HepG2 (cell line): ENCODE data around the gene SCART1. TPM values are rescaled to one million over a fixed set of nuclear protein-coding genes. Genes with fewer than 3 reads are reported as not detected.

Experiments used
- ATAC-seq: fragments of 200-7000 bp; cut with Tn5 transposase; 3 replicates; pipeline ENCODE4 v1.9.1; 2020; ENCODE audit warnings: mild to moderate bottlenecking, moderate library complexity
- BruUV-seq: library from RNA; stranded (reverse); fragments of 400-500 nt; replicated peaks from 2 replicates; lab custom pipeline; 2021; lab: Mats Ljungman, UMichigan
- CTCF ChIA-PET: fragments of 300-600 bp; formaldehyde crosslinking; extraction: SDS; loops from one replicate; lab custom pipeline; 2021; ENCODE audit warnings: low total read pairs, inconsistent platforms, low intra/inter-chr PET ratio; lab: Yijun Ruan, JAX
- POLR2A ChIA-PET: fragments of 350-600 bp; sonication (Branson Sonifier 250); formaldehyde crosslinking; loops from one replicate; lab custom pipeline; 2020; ENCODE audit warnings: antibody characterized with exemption, inconsistent platforms; lab: Yijun Ruan, JAX
- DNase-seq: peaks from one replicate; pipeline ENCODE4 v3.0.0-alpha.2; 2015; ENCODE audit warnings: low spot score
- FAIRE-seq: peaks from 3 replicates; lab custom pipeline; 2011; peaks lifted over from hg19 to GRCh38; lab: Jason Lieb, UNC
- H2AFZ ChIP-seq: one replicate; pipeline ENCODE4 v1.6.1; 2011; ENCODE audit warnings: low read length, inconsistent platforms
- H3K27ac ChIP-seq: fragments of 300-600 bp; 3 replicates; pipeline ENCODE4 v1.8.0; 2011; ENCODE audit warnings: mixed run types, mild to moderate bottlenecking, mixed read lengths, low read length, inconsistent platforms; ENCODE audit not compliant: insufficient read depth; ENCODE audit errors: extremely low read length
- H3K27me3 ChIP-seq, 2 experiments: fragments of 200-600 bp in 1 of 2; 2 replicates in 1 of 2; 3 replicates in 1 of 2; pipeline versions ENCODE4 v1.6.0 to v1.8.0; 2011; ENCODE audit warnings: low read length in 2 of 2, mild to moderate bottlenecking in 2 of 2, moderate library complexity in 2 of 2, inconsistent platforms in 1 of 2; ENCODE audit not compliant: insufficient read depth in 2 of 2, control insufficient read depth in 1 of 2
- H3K36me3 ChIP-seq, 2 experiments: fragments of 200-600 bp in 1 of 2; replicated peaks in 1 of 2; 2 replicates in 1 of 2; 3 replicates in 1 of 2; pipeline versions ENCODE4 v1.5.1 to v1.8.0; 2011; ENCODE audit warnings: low read length in 2 of 2, inconsistent platforms in 1 of 2; ENCODE audit not compliant: insufficient read depth in 2 of 2, control insufficient read depth in 1 of 2
- H3K4me1 ChIP-seq: 2 replicates; pipeline ENCODE4 v1.5.1; 2012; ENCODE audit warnings: low read length, inconsistent platforms; ENCODE audit not compliant: insufficient read depth
- H3K4me2 ChIP-seq: 2 replicates; pipeline ENCODE4 v1.6.0; 2011; ENCODE audit warnings: low read depth, low read length, inconsistent platforms
- H3K4me3 ChIP-seq, 3 experiments: fragments of 200-600 bp in 1 of 3; sonication (generic), shearing (Covaris generic) in 1 of 3; replicated peaks in 1 of 3; 2 replicates each; pipeline ENCODE4 v1.5.1; 2011 to 2016; ENCODE audit warnings: low read length in 3 of 3, inconsistent platforms in 2 of 3, low read depth in 2 of 3, mild to moderate bottlenecking in 2 of 3, control low read depth in 1 of 3, mixed read lengths in 1 of 3; ENCODE audit not compliant: insufficient read depth in 1 of 3
- H3K79me2 ChIP-seq: one replicate; pipeline ENCODE4 v1.6.1; 2011; ENCODE audit warnings: low read length, inconsistent platforms; ENCODE audit not compliant: insufficient read depth
- H3K9ac ChIP-seq: 2 replicates; pipeline ENCODE4 v1.6.0; 2011; ENCODE audit warnings: mild to moderate bottlenecking, low read depth, low read length, inconsistent platforms; ENCODE audit not compliant: insufficient read depth
- H3K9me3 ChIP-seq: 2 replicates; pipeline ENCODE4 v1.5.1; 2012; ENCODE audit warnings: mild to moderate bottlenecking, low read length
- H4K20me1 ChIP-seq: 2 replicates; pipeline ENCODE4 v1.6.0; 2011; ENCODE audit warnings: inconsistent platforms, mild to moderate bottlenecking, low read length, moderate library complexity; ENCODE audit not compliant: insufficient read depth
- NCOA2 ChIP-seq: sonication (generic); formaldehyde crosslinking; IDR thresholded peaks from 2 replicates; pipeline ENCODE4 v1.8.0; 2022; ENCODE audit warnings: inconsistent platforms
- PHF8 ChIP-seq: sonication (generic); formaldehyde crosslinking; IDR thresholded peaks from 2 replicates; pipeline ENCODE4 v1.5.0; 2020; ENCODE audit warnings: missing genetic modification reagents
- ZFAT ChIP-seq: sonication (generic); formaldehyde crosslinking; conservative IDR thresholded peaks from 2 replicates; pipeline ENCODE4 v1.8.1; 2023; ENCODE audit warnings: missing genetic modification reagents, inconsistent platforms
- ZNF468 ChIP-seq: sonication (generic); formaldehyde crosslinking; IDR thresholded peaks from 2 replicates; pipeline ENCODE4 v1.8.0; 2022; ENCODE audit warnings: mild to moderate bottlenecking, moderate library complexity, missing genetic modification reagents
- WGBS: methylation state at CpG from one replicate; pipeline ENCODE4 v1.1.6; 2017; ENCODE audit warnings: low lambda C conversion rate; 5-methylcytosine and 5-hydroxymethylcytosine counted together
- in situ Hi-C: cut with HindIII; loops from 2 replicates; pipeline ENCODE4 v1.10.0; 2017; ENCODE audit warnings: low pct_unique_long_range_greater_than_20kb; ENCODE audit not compliant: extremely low pct_ligation_motif_present
- intact Hi-C: fragments of 100-400 bp; cut with micrococcal nuclease; formaldehyde crosslinking; loops from one replicate; pipeline ENCODE4 v1.10.0; 2022; ENCODE audit not compliant: unreplicated experiment
- polyA plus RNA-seq, 8 experiments: library from polyadenylated mRNA; depleted of rRNA in 3 of 8; stranded (reverse) in 7 of 8; unstranded in 1 of 8; fragments of >200 nt; fragmentation: Illumina TruSeq in 4 of 8; extraction: Trizol in 4 of 8; gene quantifications; 2 replicates each; pipeline versions ENCODE4 v1.2.1 to v1.2.3, GENCODE V29; 2011 to 2016; ENCODE audit warnings: low read depth in 4 of 8, missing spikeins in 1 of 8, mixed read lengths in 1 of 8; ENCODE audit not compliant: insufficient read depth in 1 of 8
- total RNA-seq, 5 experiments: library from RNA; depleted of rRNA; stranded (reverse); fragments of >200 nt; fragmentation: Illumina TruSeq; extraction: Trizol; gene quantifications; 2 replicates each; pipeline ENCODE4 v1.2.3, GENCODE V29; 2016; ENCODE audit warnings: low read depth in 1 of 5
- TF ChIP-seq, protein P1 (sequence below): sonication (generic); formaldehyde crosslinking; IDR thresholded peaks from 2 replicates; pipeline ENCODE4 v1.5.0; 2020; ENCODE audit warnings: mild to moderate bottlenecking, missing genetic modification reagents
- TF ChIP-seq, protein P2 (sequence below): IDR thresholded peaks from 2 replicates; pipeline ENCODE4 v1.6.1; 2016; ENCODE audit warnings: low read depth, control low read depth
- TF ChIP-seq, protein P3 (sequence below): sonication (generic); formaldehyde crosslinking; IDR thresholded peaks from 2 replicates; pipeline ENCODE4 v1.8.1; 2023; ENCODE audit warnings: missing genetic modification reagents, inconsistent platforms, borderline replicate concordance

Gene SCART1
- total and polyA plus RNA-seq, 2 of the 13 experiments (the other 11 are each of a cell fraction or from before 2014, with no cell fraction given) = 0.46 to 1.1 TPM

DNA sequence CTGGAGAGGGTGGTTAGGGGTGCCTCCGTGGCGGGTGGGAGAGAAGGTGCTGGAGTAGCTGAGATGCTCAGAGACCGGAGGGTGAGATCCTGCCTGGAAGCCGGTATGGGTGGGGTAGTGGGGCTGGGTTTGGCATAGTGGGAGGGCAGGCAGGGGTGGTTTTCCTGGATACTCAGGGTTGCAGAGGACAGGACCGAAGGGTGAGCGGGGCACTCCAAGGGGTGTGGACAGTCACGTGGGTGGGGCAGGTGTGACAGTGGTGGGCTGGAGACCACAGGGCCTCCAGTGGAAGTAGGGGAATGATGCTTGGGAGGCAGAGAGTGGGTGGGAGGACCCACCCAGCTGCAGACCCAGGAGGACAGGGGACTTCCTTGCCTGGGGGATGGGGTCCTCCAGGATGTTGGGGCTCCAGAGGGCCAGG lies 1.9 kb downstream of the SCART1 start:
- DNase-seq (no peak), FAIRE-seq (no peak), ATAC-seq (no peak)
- WGBS = 43% methylated on average over 7 of the region's 7 CpGs
- TF ChIP-seq NCOA2 (no peak), ZFAT (CRISPR knock-in tag) (no peak), PHF8 (no peak), ZNF468 (no peak)
- TF ChIP-seq, protein P1, sequence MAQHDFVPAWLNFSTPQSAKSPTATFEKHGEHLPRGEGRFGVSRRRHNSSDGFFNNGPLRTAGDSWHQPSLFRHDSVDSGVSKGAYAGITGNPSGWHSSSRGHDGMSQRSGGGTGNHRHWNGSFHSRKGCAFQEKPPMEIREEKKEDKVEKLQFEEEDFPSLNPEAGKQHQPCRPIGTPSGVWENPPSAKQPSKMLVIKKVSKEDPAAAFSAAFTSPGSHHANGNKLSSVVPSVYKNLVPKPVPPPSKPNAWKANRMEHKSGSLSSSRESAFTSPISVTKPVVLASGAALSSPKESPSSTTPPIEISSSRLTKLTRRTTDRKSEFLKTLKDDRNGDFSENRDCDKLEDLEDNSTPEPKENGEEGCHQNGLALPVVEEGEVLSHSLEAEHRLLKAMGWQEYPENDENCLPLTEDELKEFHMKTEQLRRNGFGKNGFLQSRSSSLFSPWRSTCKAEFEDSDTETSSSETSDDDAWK (CRISPR knock-in tag) = no peak
- TF ChIP-seq, protein P2, sequence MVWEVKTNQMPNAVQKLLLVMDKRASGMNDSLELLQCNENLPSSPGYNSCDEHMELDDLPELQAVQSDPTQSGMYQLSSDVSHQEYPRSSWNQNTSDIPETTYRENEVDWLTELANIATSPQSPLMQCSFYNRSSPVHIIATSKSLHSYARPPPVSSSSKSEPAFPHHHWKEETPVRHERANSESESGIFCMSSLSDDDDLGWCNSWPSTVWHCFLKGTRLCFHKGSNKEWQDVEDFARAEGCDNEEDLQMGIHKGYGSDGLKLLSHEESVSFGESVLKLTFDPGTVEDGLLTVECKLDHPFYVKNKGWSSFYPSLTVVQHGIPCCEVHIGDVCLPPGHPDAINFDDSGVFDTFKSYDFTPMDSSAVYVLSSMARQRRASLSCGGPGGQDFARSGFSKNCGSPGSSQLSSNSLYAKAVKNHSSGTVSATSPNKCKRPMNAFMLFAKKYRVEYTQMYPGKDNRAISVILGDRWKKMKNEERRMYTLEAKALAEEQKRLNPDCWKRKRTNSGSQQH = no peak
- TF ChIP-seq, protein P3, sequence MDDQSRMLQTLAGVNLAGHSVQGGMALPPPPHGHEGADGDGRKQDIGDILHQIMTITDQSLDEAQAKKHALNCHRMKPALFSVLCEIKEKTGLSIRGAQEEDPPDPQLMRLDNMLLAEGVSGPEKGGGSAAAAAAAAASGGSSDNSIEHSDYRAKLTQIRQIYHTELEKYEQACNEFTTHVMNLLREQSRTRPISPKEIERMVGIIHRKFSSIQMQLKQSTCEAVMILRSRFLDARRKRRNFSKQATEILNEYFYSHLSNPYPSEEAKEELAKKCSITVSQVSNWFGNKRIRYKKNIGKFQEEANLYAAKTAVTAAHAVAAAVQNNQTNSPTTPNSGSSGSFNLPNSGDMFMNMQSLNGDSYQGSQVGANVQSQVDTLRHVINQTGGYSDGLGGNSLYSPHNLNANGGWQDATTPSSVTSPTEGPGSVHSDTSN (CRISPR knock-in tag) = no peak
- no peaks in the 10 kb centered on the region for H3K79me2 ChIP-seq
- no peak overlapping the region for H3K9ac ChIP-seq
- no peak overlapping the region for H3K4me3 ChIP-seq
- no peaks in the 10 kb centered on the region for H4K20me1 ChIP-seq
- no peaks in the 10 kb centered on the region for H3K4me1 ChIP-seq
- no peak overlapping the region for H2AFZ ChIP-seq
- no peaks in the 10 kb centered on the region for H3K36me3 ChIP-seq
- H3K4me2 ChIP-seq = no peak overlapping the region
- BruUV-seq = no TSS peak
- H3K9me3 ChIP-seq = no peaks in the 10 kb centered on the region
- intact Hi-C loops (no loop called here), in situ Hi-C loops (no loop called here)
- ChIA-PET POLR2A (no interaction called here), CTCF (no interaction called here)
- H3K27me3 ChIP-seq = no peaks in the 10 kb centered on the region
- H3K27ac ChIP-seq = no peak overlapping the region
